Parathyroid adenoma (tissue), 2 donors: ENCODE data around the gene GUCA2B.

Experiments
- H2AFZ ChIP-seq: fragments of 300-600 bp; sonication (generic); one replicate; pipeline ENCODE4 v1.7.0; 2017; ENCODE audit warnings: antibody characterized with exemption, mild to moderate bottlenecking
- H3K27ac ChIP-seq: fragments of 300-600 bp; sonication (generic); one replicate; pipeline ENCODE4 v1.7.0; 2017
- H3K27me3 ChIP-seq: fragments of 300-600 bp; sonication (generic); one replicate; pipeline ENCODE4 v1.7.0; 2017; ENCODE audit warnings: low read length; ENCODE audit not compliant: control insufficient read depth, insufficient read depth
- H3K36me3 ChIP-seq: fragments of 300-600 bp; sonication (generic); one replicate; pipeline ENCODE4 v1.7.0; 2017; ENCODE audit warnings: low read length; ENCODE audit not compliant: control insufficient read depth, insufficient read depth
- H3K4me1 ChIP-seq: fragments of 300-600 bp; sonication (generic); one replicate; pipeline ENCODE4 v1.7.0; 2017; ENCODE audit warnings: control low read depth
- H3K4me2 ChIP-seq: fragments of 300-600 bp; sonication (generic); one replicate; pipeline ENCODE4 v1.7.0; 2017; ENCODE audit warnings: low read length
- H3K4me3 ChIP-seq: fragments of 300-600 bp; sonication (generic); one replicate; pipeline ENCODE4 v1.7.0; 2017; ENCODE audit warnings: low read depth, low read length
- H3K79me2 ChIP-seq: fragments of 300-600 bp; sonication (generic); one replicate; pipeline ENCODE4 v1.7.0; 2017; ENCODE audit warnings: control low read depth
- H3K9ac ChIP-seq: fragments of 300-600 bp; sonication (generic); one replicate; pipeline ENCODE4 v1.7.0; 2017; ENCODE audit warnings: mild to moderate bottlenecking
- H3K9me3 ChIP-seq: fragments of 300-600 bp; sonication (generic); one replicate; pipeline ENCODE4 v1.7.0; 2017; ENCODE audit warnings: low read length; ENCODE audit not compliant: control insufficient read depth
- TF ChIP-seq, protein P1 (sequence below): fragments of 300-600 bp; sonication (generic); IDR thresholded peaks from one replicate; pipeline ENCODE4 v1.7.0; 2017; ENCODE audit warnings: antibody characterized with exemption, mild to moderate bottlenecking
- donor health status: primary hyperparathyroidism.

Gene GUCA2B

DNA sequence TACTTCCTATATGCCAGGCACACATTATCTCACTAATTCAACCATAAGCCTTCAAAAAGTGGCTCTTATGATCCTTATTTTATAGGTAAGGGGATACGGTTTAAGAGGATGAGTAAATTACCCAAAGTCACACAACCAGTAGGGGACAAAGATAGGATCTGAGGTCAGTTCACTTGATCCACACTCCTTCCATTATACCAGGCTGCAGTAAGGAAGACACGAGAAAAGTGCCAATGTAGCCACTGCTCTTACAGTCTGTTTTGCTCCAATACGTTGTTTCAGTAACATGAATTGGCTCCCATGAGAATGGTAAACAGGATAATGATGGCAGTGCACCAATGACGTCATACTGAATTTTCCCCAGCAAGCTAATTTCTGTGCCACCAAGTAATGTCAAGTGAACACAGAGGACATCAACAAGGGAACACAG, 26.7 kb downstream of the GUCA2B start:
- Histone ChIP-seq H3K79me2 (no peaks in the 10 kb centered on the region), H3K27ac (no peak overlapping the region), H3K4me2 (no peak overlapping the region), H2AFZ (no peak overlapping the region), H3K9me3 (no peaks in the 10 kb centered on the region), H3K4me1 (no peaks in the 10 kb centered on the region), H3K36me3 (no peaks in the 10 kb centered on the region), H3K4me3 (no peak overlapping the region), H3K27me3 (no peaks in the 10 kb centered on the region), H3K9ac (no peak overlapping the region)
- TF ChIP-seq, protein P1, sequence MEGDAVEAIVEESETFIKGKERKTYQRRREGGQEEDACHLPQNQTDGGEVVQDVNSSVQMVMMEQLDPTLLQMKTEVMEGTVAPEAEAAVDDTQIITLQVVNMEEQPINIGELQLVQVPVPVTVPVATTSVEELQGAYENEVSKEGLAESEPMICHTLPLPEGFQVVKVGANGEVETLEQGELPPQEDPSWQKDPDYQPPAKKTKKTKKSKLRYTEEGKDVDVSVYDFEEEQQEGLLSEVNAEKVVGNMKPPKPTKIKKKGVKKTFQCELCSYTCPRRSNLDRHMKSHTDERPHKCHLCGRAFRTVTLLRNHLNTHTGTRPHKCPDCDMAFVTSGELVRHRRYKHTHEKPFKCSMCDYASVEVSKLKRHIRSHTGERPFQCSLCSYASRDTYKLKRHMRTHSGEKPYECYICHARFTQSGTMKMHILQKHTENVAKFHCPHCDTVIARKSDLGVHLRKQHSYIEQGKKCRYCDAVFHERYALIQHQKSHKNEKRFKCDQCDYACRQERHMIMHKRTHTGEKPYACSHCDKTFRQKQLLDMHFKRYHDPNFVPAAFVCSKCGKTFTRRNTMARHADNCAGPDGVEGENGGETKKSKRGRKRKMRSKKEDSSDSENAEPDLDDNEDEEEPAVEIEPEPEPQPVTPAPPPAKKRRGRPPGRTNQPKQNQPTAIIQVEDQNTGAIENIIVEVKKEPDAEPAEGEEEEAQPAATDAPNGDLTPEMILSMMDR, result no peak

DNA sequence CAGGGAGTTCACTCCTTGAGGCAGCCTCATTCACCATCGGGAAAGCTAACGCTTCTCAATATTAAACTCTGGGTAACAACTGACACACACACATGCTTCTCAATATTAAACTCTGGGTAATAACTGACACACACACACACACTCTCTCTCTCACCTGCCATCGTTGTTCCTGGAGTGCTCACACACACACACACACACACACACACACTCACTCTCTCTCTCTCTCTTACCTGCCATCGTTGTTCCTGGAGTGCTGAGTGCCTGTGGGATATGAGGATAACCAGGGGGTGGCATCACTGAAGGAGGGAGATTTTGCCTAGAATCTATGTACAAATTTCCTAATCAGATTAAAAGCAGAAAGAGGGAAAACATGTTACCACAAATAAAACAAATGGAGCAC, 28.5 kb downstream of the GUCA2B start:
- TF ChIP-seq, protein P1, result no peak
- H3K79me2 ChIP-seq, result no peaks in the 10 kb centered on the region
- no peak overlapping the region for H3K4me2 ChIP-seq
- H3K36me3 ChIP-seq, result no peaks in the 10 kb centered on the region
- H3K4me3 ChIP-seq, result no peak overlapping the region
- no peaks in the 10 kb centered on the region for H3K4me1 ChIP-seq
- H3K9ac ChIP-seq, result no peak overlapping the region
- H2AFZ ChIP-seq, result no peak overlapping the region
- no peak overlapping the region for H3K27ac ChIP-seq
- H3K27me3 ChIP-seq, result no peaks in the 10 kb centered on the region
- no peaks in the 10 kb centered on the region for H3K9me3 ChIP-seq

DNA sequence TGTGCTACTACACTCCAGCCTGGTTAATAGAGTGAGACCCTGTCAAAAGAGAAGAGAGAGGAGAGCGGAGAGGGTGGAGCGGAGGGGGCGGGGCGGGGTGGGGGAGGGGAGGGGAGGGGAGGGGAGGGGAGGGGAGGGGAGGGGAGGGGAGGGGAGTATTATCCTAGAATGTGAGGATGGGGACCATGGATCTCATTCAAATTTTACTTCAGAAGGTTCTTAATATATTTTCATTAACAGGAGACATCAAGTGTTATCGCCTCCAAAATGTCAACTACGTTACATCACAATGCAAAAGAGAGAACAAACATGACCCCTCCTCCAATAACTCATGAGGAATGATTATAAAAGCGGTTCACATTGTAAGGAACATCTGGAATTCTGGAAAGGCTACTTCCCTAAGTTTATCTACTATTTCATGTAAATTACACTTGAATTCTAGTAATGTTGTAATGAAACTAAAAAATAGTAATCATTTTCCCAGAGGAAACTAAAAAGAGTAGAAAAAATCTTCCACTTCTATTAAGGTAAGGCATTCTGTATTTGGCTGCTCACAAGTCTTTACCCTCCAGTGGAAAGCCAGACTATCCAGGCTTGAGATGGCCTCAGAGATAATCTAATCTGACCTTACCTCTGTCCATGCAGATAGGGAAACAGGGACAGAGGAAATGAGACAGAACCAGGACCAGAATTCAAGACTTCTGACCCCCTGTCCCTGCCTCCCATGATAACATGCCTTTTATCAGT, 30.2 kb downstream of the GUCA2B start:
- H3K9ac ChIP-seq, result no peak overlapping the region
- no peaks in the 10 kb centered on the region for H3K79me2 ChIP-seq
- no peaks in the 10 kb centered on the region for H3K36me3 ChIP-seq
- no peaks in the 10 kb centered on the region for H3K27me3 ChIP-seq
- H3K4me1 ChIP-seq, result no peaks in the 10 kb centered on the region
- peak overlapping the region; percentile 33 for H3K4me2 ChIP-seq
- H3K27ac ChIP-seq, result no peak overlapping the region
- H2AFZ ChIP-seq, result no peak overlapping the region
- no peak overlapping the region for H3K4me3 ChIP-seq
- TF ChIP-seq, protein P1, result no peak
- no peaks in the 10 kb centered on the region for H3K9me3 ChIP-seq

DNA sequence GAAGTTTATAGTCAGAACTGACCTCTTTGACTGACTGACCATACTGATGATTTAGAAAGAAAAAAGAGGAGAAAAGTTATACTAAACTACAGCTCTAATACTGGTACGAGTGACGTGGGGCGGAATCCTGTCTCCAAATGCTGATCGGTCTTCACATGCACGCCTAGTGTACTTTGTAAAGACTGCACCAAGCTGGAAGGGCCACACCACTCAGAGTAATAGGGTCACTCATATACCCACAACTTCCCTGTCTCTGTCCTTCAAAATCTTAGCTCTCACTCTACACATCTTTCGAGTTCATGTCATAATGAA, 30.7 kb downstream of the GUCA2B start:
- H3K4me2 ChIP-seq, result peak overlapping the region; percentile 33
- no peak overlapping the region for H3K4me3 ChIP-seq
- TF ChIP-seq, protein P1, result no peak
- no peaks in the 10 kb centered on the region for H3K27me3 ChIP-seq
- H3K36me3 ChIP-seq, result no peaks in the 10 kb centered on the region
- H3K4me1 ChIP-seq, result no peaks in the 10 kb centered on the region
- no peaks in the 10 kb centered on the region for H3K9me3 ChIP-seq
- H3K79me2 ChIP-seq, result no peaks in the 10 kb centered on the region
- no peak overlapping the region for H3K27ac ChIP-seq
- H2AFZ ChIP-seq, result no peak overlapping the region
- no peak overlapping the region for H3K9ac ChIP-seq

DNA sequence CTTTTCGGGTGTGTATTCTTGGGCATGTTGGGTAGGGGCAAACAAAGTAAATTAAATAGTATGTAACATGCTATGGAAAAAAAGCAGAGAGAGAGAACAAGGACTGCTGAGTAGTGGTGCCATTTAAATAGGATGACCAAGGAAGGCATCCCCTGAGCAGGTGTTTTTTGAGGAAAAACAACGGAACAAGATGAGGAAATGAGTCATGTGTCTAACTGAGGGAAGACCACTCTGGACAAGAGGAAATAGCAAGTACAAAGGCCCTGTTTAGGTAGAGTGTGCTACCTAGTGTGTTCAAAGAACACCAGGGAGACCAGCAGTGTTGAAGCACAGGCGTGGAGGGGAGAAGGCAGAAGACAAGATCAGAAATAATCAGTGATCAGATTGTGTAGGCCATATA, 31.4 kb downstream of the GUCA2B start:
- Histone ChIP-seq H3K4me2 (no peak overlapping the region), H3K4me3 (no peak overlapping the region), H3K9me3 (no peaks in the 10 kb centered on the region), H3K27me3 (no peaks in the 10 kb centered on the region), H3K27ac (no peak overlapping the region), H3K4me1 (no peaks in the 10 kb centered on the region), H3K36me3 (no peaks in the 10 kb centered on the region), H3K79me2 (peaks cover 3% of the 10 kb centered on the region), H2AFZ (no peak overlapping the region), H3K9ac (no peak overlapping the region)
- TF ChIP-seq, protein P1, result no peak
